Liver (tissue), 3 donors: ENCODE data around the gene ZNF768.

Experiments used
- EGR1 ChIP-seq, 2 donors: IDR thresholded peaks; 2 replicates each; pipeline ENCODE4 v1.6.1; 2016 to 2018; ENCODE audit warnings: antibody characterized with exemption in 2 of 2, low read depth in 2 of 2
- FOXA2 ChIP-seq: IDR thresholded peaks from 2 replicates; pipeline ENCODE4 v1.6.1; 2016; ENCODE audit warnings: antibody characterized with exemption
- NR2F2 ChIP-seq: IDR thresholded peaks from 2 replicates; pipeline ENCODE4 v1.6.1; 2016; ENCODE audit warnings: antibody characterized with exemption
- RAD21 ChIP-seq, 2 donors: IDR thresholded peaks; 2 replicates each; pipeline ENCODE4 v1.6.1; 2016; ENCODE audit warnings: antibody characterized with exemption in 2 of 2, mild to moderate bottlenecking in 2 of 2
- RXRA ChIP-seq, 2 donors: IDR thresholded peaks; 2 replicates each; pipeline ENCODE4 v1.6.1; 2017 to 2018; ENCODE audit warnings: antibody characterized with exemption in 2 of 2, mild to moderate bottlenecking in 1 of 2
- SP1 ChIP-seq: IDR thresholded peaks from 2 replicates; pipeline ENCODE4 v1.6.1; 2018; ENCODE audit warnings: antibody characterized with exemption, mild to moderate bottlenecking
- TF ChIP-seq, protein P1 (sequence below): IDR thresholded peaks from 2 replicates; pipeline ENCODE4 v1.6.1; 2016; ENCODE audit warnings: antibody characterized with exemption
- TF ChIP-seq, protein P2 (sequence below): IDR thresholded peaks from 2 replicates; pipeline ENCODE4 v1.6.1; 2016; ENCODE audit warnings: antibody characterized with exemption
- TF ChIP-seq, protein P3 (sequence below): fragments of 150-350 bp; IDR thresholded peaks from 2 replicates; pipeline ENCODE4 v1.5.1; 2017; ENCODE audit warnings: improper control_type of control experiment, low read depth, low read length; ENCODE audit not compliant: missing input control
- TF ChIP-seq, protein P4 (sequence below): IDR thresholded peaks from 2 replicates; pipeline ENCODE4 v1.6.1; 2016; ENCODE audit warnings: antibody characterized with exemption, mild to moderate bottlenecking
- TF ChIP-seq, protein P5 (sequence below): IDR thresholded peaks from 2 replicates; pipeline ENCODE4 v1.6.1; 2016; ENCODE audit warnings: antibody characterized with exemption
- donor health status: healthy.
- donor health status: healthy.

DNA sequence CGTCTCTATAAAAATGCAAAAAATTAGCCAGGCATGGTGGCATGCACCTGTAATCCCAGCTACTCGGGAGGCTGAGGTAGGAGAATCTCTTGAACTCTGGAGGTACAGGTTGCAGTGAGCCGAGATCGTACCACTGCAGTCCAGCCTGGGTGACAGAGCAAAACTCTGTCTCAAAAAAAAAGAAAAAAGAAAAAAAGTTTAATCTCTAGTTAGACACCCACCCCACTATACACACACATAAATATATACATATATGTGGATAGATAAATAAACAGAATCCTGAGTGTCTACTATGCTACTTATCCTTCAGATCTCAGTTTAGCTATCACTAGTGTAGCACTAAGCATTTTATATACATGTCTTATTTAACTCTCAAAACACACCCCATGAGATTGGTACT lies 35.1 kb downstream of the ZNF768 start:
- TF ChIP-seq, protein P1, sequence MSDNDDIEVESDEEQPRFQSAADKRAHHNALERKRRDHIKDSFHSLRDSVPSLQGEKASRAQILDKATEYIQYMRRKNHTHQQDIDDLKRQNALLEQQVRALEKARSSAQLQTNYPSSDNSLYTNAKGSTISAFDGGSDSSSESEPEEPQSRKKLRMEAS, result no peak
- TF ChIP-seq, protein P2, sequence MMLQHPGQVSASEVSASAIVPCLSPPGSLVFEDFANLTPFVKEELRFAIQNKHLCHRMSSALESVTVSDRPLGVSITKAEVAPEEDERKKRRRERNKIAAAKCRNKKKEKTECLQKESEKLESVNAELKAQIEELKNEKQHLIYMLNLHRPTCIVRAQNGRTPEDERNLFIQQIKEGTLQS, result no peak
- TF ChIP-seq, protein P3, sequence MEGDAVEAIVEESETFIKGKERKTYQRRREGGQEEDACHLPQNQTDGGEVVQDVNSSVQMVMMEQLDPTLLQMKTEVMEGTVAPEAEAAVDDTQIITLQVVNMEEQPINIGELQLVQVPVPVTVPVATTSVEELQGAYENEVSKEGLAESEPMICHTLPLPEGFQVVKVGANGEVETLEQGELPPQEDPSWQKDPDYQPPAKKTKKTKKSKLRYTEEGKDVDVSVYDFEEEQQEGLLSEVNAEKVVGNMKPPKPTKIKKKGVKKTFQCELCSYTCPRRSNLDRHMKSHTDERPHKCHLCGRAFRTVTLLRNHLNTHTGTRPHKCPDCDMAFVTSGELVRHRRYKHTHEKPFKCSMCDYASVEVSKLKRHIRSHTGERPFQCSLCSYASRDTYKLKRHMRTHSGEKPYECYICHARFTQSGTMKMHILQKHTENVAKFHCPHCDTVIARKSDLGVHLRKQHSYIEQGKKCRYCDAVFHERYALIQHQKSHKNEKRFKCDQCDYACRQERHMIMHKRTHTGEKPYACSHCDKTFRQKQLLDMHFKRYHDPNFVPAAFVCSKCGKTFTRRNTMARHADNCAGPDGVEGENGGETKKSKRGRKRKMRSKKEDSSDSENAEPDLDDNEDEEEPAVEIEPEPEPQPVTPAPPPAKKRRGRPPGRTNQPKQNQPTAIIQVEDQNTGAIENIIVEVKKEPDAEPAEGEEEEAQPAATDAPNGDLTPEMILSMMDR, result no peak
- TF ChIP-seq RAD21 (IDR thresholded peaks at IDR 0.05) (no peak), FOXA2 (no peak), NR2F2 (no peak), EGR1 (IDR thresholded peaks at IDR 0.05; ENCODE audit: low read depth in 2 of 2) (no peak), RXRA (IDR thresholded peaks at IDR 0.05) (no peak), SP1 (no peak)
- TF ChIP-seq, protein P4, sequence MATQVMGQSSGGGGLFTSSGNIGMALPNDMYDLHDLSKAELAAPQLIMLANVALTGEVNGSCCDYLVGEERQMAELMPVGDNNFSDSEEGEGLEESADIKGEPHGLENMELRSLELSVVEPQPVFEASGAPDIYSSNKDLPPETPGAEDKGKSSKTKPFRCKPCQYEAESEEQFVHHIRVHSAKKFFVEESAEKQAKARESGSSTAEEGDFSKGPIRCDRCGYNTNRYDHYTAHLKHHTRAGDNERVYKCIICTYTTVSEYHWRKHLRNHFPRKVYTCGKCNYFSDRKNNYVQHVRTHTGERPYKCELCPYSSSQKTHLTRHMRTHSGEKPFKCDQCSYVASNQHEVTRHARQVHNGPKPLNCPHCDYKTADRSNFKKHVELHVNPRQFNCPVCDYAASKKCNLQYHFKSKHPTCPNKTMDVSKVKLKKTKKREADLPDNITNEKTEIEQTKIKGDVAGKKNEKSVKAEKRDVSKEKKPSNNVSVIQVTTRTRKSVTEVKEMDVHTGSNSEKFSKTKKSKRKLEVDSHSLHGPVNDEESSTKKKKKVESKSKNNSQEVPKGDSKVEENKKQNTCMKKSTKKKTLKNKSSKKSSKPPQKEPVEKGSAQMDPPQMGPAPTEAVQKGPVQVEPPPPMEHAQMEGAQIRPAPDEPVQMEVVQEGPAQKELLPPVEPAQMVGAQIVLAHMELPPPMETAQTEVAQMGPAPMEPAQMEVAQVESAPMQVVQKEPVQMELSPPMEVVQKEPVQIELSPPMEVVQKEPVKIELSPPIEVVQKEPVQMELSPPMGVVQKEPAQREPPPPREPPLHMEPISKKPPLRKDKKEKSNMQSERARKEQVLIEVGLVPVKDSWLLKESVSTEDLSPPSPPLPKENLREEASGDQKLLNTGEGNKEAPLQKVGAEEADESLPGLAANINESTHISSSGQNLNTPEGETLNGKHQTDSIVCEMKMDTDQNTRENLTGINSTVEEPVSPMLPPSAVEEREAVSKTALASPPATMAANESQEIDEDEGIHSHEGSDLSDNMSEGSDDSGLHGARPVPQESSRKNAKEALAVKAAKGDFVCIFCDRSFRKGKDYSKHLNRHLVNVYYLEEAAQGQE, result no peak
- TF ChIP-seq, protein P5, sequence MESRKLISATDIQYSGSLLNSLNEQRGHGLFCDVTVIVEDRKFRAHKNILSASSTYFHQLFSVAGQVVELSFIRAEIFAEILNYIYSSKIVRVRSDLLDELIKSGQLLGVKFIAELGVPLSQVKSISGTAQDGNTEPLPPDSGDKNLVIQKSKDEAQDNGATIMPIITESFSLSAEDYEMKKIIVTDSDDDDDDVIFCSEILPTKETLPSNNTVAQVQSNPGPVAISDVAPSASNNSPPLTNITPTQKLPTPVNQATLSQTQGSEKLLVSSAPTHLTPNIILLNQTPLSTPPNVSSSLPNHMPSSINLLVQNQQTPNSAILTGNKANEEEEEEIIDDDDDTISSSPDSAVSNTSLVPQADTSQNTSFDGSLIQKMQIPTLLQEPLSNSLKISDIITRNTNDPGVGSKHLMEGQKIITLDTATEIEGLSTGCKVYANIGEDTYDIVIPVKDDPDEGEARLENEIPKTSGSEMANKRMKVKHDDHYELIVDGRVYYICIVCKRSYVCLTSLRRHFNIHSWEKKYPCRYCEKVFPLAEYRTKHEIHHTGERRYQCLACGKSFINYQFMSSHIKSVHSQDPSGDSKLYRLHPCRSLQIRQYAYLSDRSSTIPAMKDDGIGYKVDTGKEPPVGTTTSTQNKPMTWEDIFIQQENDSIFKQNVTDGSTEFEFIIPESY, result no peak
